IPS-15b (cell line): ENCODE results near the gene COA7.
A peak's percentile ranks its signal among the peaks of the same experiment; 100 is the strongest.
"Not testable (repeated sequence)": the region's sequence is repeated elsewhere in the genome, so short reads cannot be mapped to it uniquely, and the experiment has no call there.

ENCODE experiments used
- H3K27me3 ChIP-seq: one replicate; pipeline ENCODE4 v1.6.1; 2013; ENCODE audit warnings: low read length; ENCODE audit not compliant: control insufficient read depth, insufficient read depth
- H3K36me3 ChIP-seq: one replicate; pipeline ENCODE4 v1.6.1; 2013; ENCODE audit warnings: low read length; ENCODE audit not compliant: control insufficient read depth, insufficient read depth
- H3K4me1 ChIP-seq: one replicate; pipeline ENCODE4 v1.6.1; 2013; ENCODE audit warnings: mild to moderate bottlenecking, low read length; ENCODE audit not compliant: control insufficient read depth, insufficient read depth
- H3K4me3 ChIP-seq: one replicate; pipeline ENCODE4 v1.5.1; 2013; ENCODE audit warnings: low read depth, low read length
- H3K9ac ChIP-seq: one replicate; pipeline ENCODE4 v1.6.1; 2013; ENCODE audit warnings: low read depth, mild to moderate bottlenecking, low read length
- H3K9me3 ChIP-seq: one replicate; pipeline ENCODE4 v1.6.1; 2013; ENCODE audit warnings: mild to moderate bottlenecking, low read length; ENCODE audit not compliant: control insufficient read depth, insufficient read depth

Gene COA7

GRCh38 chr1:52697795-52698674, at the start of gene COA7:
Gene COA7, minus strand, starts transcription at chr1:52698347. Its CDS starts 21 bp downstream, at chr1:52698326.
- Histone ChIP-seq H3K9ac (peak within 1 kb of the TSS; percentile 91), H3K27me3 (no peaks in the 10 kb centered on the region), H3K4me3 (peak within 1 kb of the TSS; percentile 88), H3K4me1 (peaks cover 4% of the 10 kb centered on the region), H3K36me3 (peaks cover 1% of the 10 kb centered on the region), H3K9me3 (no peaks in the 10 kb centered on the region)

GRCh38 chr1:52747450-52747849, 49.3 kb upstream of the COA7 start:
- peaks cover 6% of the 10 kb centered on the region for H3K4me1 ChIP-seq
- H3K4me3 ChIP-seq: no peak overlapping the region
- no peaks in the 10 kb centered on the region for H3K27me3 ChIP-seq
- no peaks in the 10 kb centered on the region for H3K9me3 ChIP-seq
- no peaks in the 10 kb centered on the region for H3K36me3 ChIP-seq
- no peak overlapping the region for H3K9ac ChIP-seq

GRCh38 chr1:52746189-52746588, 48.0 kb upstream of the COA7 start:
- Histone ChIP-seq H3K4me3 (no peak overlapping the region), H3K27me3 (no peaks in the 10 kb centered on the region), H3K4me1 (peaks cover 6% of the 10 kb centered on the region), H3K9ac (no peak overlapping the region), H3K36me3 (no peaks in the 10 kb centered on the region), H3K9me3 (no peaks in the 10 kb centered on the region)

GRCh38 chr1:52741259-52741658, 43.1 kb upstream of the COA7 start:
- H3K27me3 ChIP-seq: no peaks in the 10 kb centered on the region
- H3K36me3 ChIP-seq: no peaks in the 10 kb centered on the region
- peaks cover 6% of the 10 kb centered on the region for H3K4me1 ChIP-seq
- H3K9ac ChIP-seq: no peak overlapping the region
- H3K4me3 ChIP-seq: no peak overlapping the region
- H3K9me3 ChIP-seq: no peaks in the 10 kb centered on the region

GRCh38 chr1:52739699-52740467, 41.7 kb upstream of the COA7 start:
- peaks cover 2% of the 10 kb centered on the region for H3K4me1 ChIP-seq
- no peak overlapping the region for H3K9ac ChIP-seq
- H3K27me3 ChIP-seq: no peaks in the 10 kb centered on the region
- H3K4me3 ChIP-seq: no peak overlapping the region
- no peaks in the 10 kb centered on the region for H3K9me3 ChIP-seq
- no peaks in the 10 kb centered on the region for H3K36me3 ChIP-seq

GRCh38 chr1:52738893-52739292, 40.7 kb upstream of the COA7 start:
- H3K9ac ChIP-seq: no peak overlapping the region
- H3K36me3 ChIP-seq: no peaks in the 10 kb centered on the region
- H3K4me1 ChIP-seq: no peaks in the 10 kb centered on the region
- H3K9me3 ChIP-seq: no peaks in the 10 kb centered on the region
- H3K4me3 ChIP-seq: no peak overlapping the region
- no peaks in the 10 kb centered on the region for H3K27me3 ChIP-seq

GRCh38 chr1:52738148-52738547, 40.0 kb upstream of the COA7 start:
- Histone ChIP-seq H3K9ac (no peak overlapping the region), H3K9me3 (no peaks in the 10 kb centered on the region), H3K4me1 (no peaks in the 10 kb centered on the region), H3K36me3 (no peaks in the 10 kb centered on the region), H3K4me3 (no peak overlapping the region), H3K27me3 (no peaks in the 10 kb centered on the region)

GRCh38 chr1:52735371-52735770, 37.2 kb upstream of the COA7 start:
- not testable (repeated sequence) for H3K4me3 ChIP-seq, H3K9ac ChIP-seq, H3K36me3 ChIP-seq, H3K9me3 ChIP-seq, H3K27me3 ChIP-seq, H3K4me1 ChIP-seq

GRCh38 chr1:52733368-52733767, 35.2 kb upstream of the COA7 start:
- no peaks in the 10 kb centered on the region for H3K9me3 ChIP-seq
- H3K27me3 ChIP-seq: no peaks in the 10 kb centered on the region
- no peaks in the 10 kb centered on the region for H3K36me3 ChIP-seq
- no peak overlapping the region for H3K9ac ChIP-seq
- H3K4me1 ChIP-seq: no peaks in the 10 kb centered on the region
- H3K4me3 ChIP-seq: no peak overlapping the region

GRCh38 chr1:52727956-52728656, 30.0 kb upstream of the COA7 start:
- H3K36me3 ChIP-seq: no peaks in the 10 kb centered on the region
- no peaks in the 10 kb centered on the region for H3K27me3 ChIP-seq
- peaks cover 3% of the 10 kb centered on the region for H3K4me1 ChIP-seq
- H3K9ac ChIP-seq: no peak overlapping the region
- no peaks in the 10 kb centered on the region for H3K9me3 ChIP-seq
- no peak overlapping the region for H3K4me3 ChIP-seq

- no peak overlapping the region for H3K9ac ChIP-seq
- no peaks in the 10 kb centered on the region for H3K36me3 ChIP-seq
- H3K4me3 ChIP-seq: peak overlapping the region; percentile 66
These were observed 29.0 kb upstream of the COA7 start for GRCh38 chr1:52727114-52727586.

More at GRCh38 chr1:52727114-52727586, 29.0 kb upstream of the COA7 start:
- Histone ChIP-seq H3K27me3 (no peaks in the 10 kb centered on the region), H3K9me3 (no peaks in the 10 kb centered on the region), H3K4me1 (peaks cover 3% of the 10 kb centered on the region)
